HCT116 (cell line): Measurements from ENCODE around the gene STAU1. TPM values are rescaled to one million over a fixed set of nuclear protein-coding genes. Genes with fewer than 3 reads are reported as not detected.

Source experiments
- ATAC-seq: fragments of 200-7000 bp; cut with Tn5 transposase; 2 replicates; pipeline ENCODE4 v1.9.1; 2020; ENCODE audit warnings: mild to moderate bottlenecking, moderate library complexity
- BruUV-seq: library from RNA; stranded (reverse); fragments of 400-500 nt; replicated peaks from 2 replicates; lab custom pipeline; 2021; lab: Mats Ljungman, UMichigan
- CTCF ChIA-PET: fragments of 300-600 bp; sonication (Branson Sonifier 250); formaldehyde crosslinking; loops from one replicate; lab custom pipeline; 2021; ENCODE audit warnings: antibody characterized with exemption; lab: Charles Lee
- POLR2A ChIA-PET: fragments of 300-600, 350-600 bp; sonication (Branson Sonifier 250); formaldehyde crosslinking; loops from one replicate; lab custom pipeline; 2021; ENCODE audit warnings: antibody characterized with exemption; lab: Charles Lee
- RAD21 ChIA-PET, 2 experiments: fragments of 300-600 bp; sonication (Branson Sonifier 250); formaldehyde crosslinking; loops; one replicate each; lab custom pipeline; 2023; ENCODE audit warnings: low total read pairs in 2 of 2; ENCODE audit not compliant: uncharacterized antibody in 2 of 2, unreplicated experiment in 2 of 2, low non-redundant PET in 1 of 2; lab: Charles Lee
- DNase-seq: peaks from one replicate; pipeline ENCODE4 v3.0.0-alpha.2; 2010; ENCODE audit warnings: low read depth, low spot score
- H2AFZ ChIP-seq: fragments of 200-600 bp; shearing (Covaris generic), sonication (generic); 2 replicates; pipeline ENCODE4 v1.6.1; 2017; ENCODE audit warnings: low read depth, mixed run types, mixed read lengths, antibody characterized with exemption, low read length; ENCODE audit not compliant: poor library complexity, severe bottlenecking
- H3K27ac ChIP-seq: 2 replicates; pipeline ENCODE4 v1.5.1; 2012; ENCODE audit warnings: low read depth, low read length
- H3K27me3 ChIP-seq: fragments of 200-600 bp; sonication (generic); 2 replicates; pipeline ENCODE4 v1.6.1; 2016; ENCODE audit warnings: mixed run types, low read length, mixed read lengths; ENCODE audit not compliant: insufficient read depth
- H3K36me3 ChIP-seq, 2 experiments: fragments of 200-500 bp in 1 of 2; fragments of 200-600 bp in 1 of 2; sonication (Bioruptor generic) in 1 of 2; sonication (generic) in 1 of 2; 2 replicates each; pipeline versions ENCODE4 v1.5.1 to v1.6.1; 2014 to 2016; ENCODE audit warnings: low read length in 2 of 2, inconsistent platforms in 1 of 2, mixed read lengths in 1 of 2, mixed run types in 1 of 2; ENCODE audit not compliant: insufficient read depth in 2 of 2, control insufficient read depth in 1 of 2
- H3K4me1 ChIP-seq, 2 experiments: fragments of 200-600 bp in 1 of 2; sonication (generic) in 1 of 2; 2 replicates each; pipeline versions ENCODE4 v1.5.1 to v1.6.1; 2012 to 2017; ENCODE audit warnings: low read length in 2 of 2, inconsistent platforms in 1 of 2, mild to moderate bottlenecking in 1 of 2, mixed read lengths in 1 of 2, mixed run types in 1 of 2, moderate library complexity in 1 of 2; ENCODE audit not compliant: insufficient read depth in 2 of 2, control insufficient read depth in 1 of 2
- H3K4me2 ChIP-seq: fragments of 200-600 bp; sonication (generic); 2 replicates; pipeline ENCODE4 v1.6.1; 2017; ENCODE audit warnings: mixed run types, low read length, mixed read lengths
- H3K4me3 ChIP-seq, 2 experiments: fragments of 200-600 bp in 1 of 2; sonication (generic) in 1 of 2; replicated peaks in 1 of 2; 2 replicates each; pipeline ENCODE4 v1.5.1; 2011 to 2016; ENCODE audit warnings: low read length in 2 of 2, control low read depth in 1 of 2, low read depth in 1 of 2, mild to moderate bottlenecking in 1 of 2, mixed read lengths in 1 of 2, mixed run types in 1 of 2
- H3K79me2 ChIP-seq: fragments of 200-600 bp; sonication (generic); 2 replicates; pipeline ENCODE4 v1.6.1; 2017; ENCODE audit warnings: mild to moderate bottlenecking, mixed run types, low read length, moderate library complexity, mixed read lengths; ENCODE audit not compliant: insufficient read depth
- H3K9ac ChIP-seq: fragments of 200-600 bp; sonication (generic); 2 replicates; pipeline ENCODE4 v1.6.1; 2016; ENCODE audit warnings: low read length, mixed read lengths
- H3K9me2 ChIP-seq: fragments of 200-600 bp; sonication (generic), shearing (Covaris generic); 2 replicates; pipeline ENCODE4 v1.6.1; 2017; ENCODE audit warnings: mixed run types, mild to moderate bottlenecking, moderate library complexity; ENCODE audit not compliant: insufficient read depth
- H3K9me3 ChIP-seq, 2 experiments: fragments of 200-500 bp in 1 of 2; fragments of 200-600 bp in 1 of 2; sonication (Bioruptor generic) in 1 of 2; sonication (generic) in 1 of 2; 2 replicates each; pipeline ENCODE4 v1.6.1; 2014 to 2017; ENCODE audit warnings: low read length in 2 of 2, mixed read lengths in 2 of 2, inconsistent platforms in 1 of 2, low read depth in 1 of 2, mild to moderate bottlenecking in 1 of 2, mixed run types in 1 of 2, moderate library complexity in 1 of 2; ENCODE audit not compliant: control insufficient read depth in 1 of 2, insufficient read depth in 1 of 2
- H4K20me1 ChIP-seq: fragments of 200-600 bp; sonication (generic), shearing (Covaris generic); 2 replicates; pipeline ENCODE4 v1.6.1; 2017; ENCODE audit warnings: mixed run types, mild to moderate bottlenecking, moderate library complexity; ENCODE audit not compliant: insufficient read depth
- CEBPB ChIP-seq: IDR thresholded peaks from 2 replicates; pipeline ENCODE4 v1.6.1; 2012; ENCODE audit warnings: low read depth
- EGR1 ChIP-seq: IDR thresholded peaks from 2 replicates; pipeline ENCODE4 v1.6.1; 2012; ENCODE audit warnings: low read depth
- ELF1 ChIP-seq: IDR thresholded peaks from 2 replicates; pipeline ENCODE4 v1.6.1; 2012; ENCODE audit warnings: low read depth, borderline replicate concordance
- EZH2 ChIP-seq: fragments of 200-600 bp; sonication (generic); IDR thresholded peaks from 2 replicates; pipeline ENCODE4 v1.6.1; 2017; ENCODE audit warnings: antibody characterized with exemption, mixed run types
- EZH2phosphoT487 ChIP-seq: fragments of 200-600 bp; IDR thresholded peaks from 2 replicates; pipeline ENCODE4 v1.6.1; 2018; ENCODE audit warnings: antibody characterized with exemption, borderline replicate concordance
- FOSL1 ChIP-seq: IDR thresholded peaks from 2 replicates; pipeline ENCODE4 v1.6.1; 2012; ENCODE audit warnings: low read depth
- POLR2A ChIP-seq: IDR thresholded peaks from 2 replicates; pipeline ENCODE4 v1.7.0; 2011; ENCODE audit warnings: borderline replicate concordance; ENCODE audit not compliant: insufficient read depth, insufficient read length; ENCODE audit errors: extremely low read depth
- SIN3A ChIP-seq: IDR thresholded peaks from 2 replicates; pipeline ENCODE4 v1.6.1; 2012; ENCODE audit warnings: low read depth
- SP1 ChIP-seq: IDR thresholded peaks from 2 replicates; pipeline ENCODE4 v1.6.1; 2012; ENCODE audit warnings: low read depth
- SRF ChIP-seq: IDR thresholded peaks from 2 replicates; pipeline ENCODE4 v1.6.1; 2012; ENCODE audit warnings: low read depth
- TCF7L2 ChIP-seq: IDR thresholded peaks from 2 replicates; pipeline ENCODE4 v1.7.0; 2011; ENCODE audit warnings: borderline replicate concordance, inconsistent platforms; ENCODE audit not compliant: insufficient read depth, insufficient read length; ENCODE audit errors: extremely low read depth
- YY1 ChIP-seq: IDR thresholded peaks from 2 replicates; pipeline ENCODE4 v1.6.1; 2011; ENCODE audit warnings: low read length, low read depth, moderate library complexity, mild to moderate bottlenecking; ENCODE audit not compliant: insufficient replicate concordance; ENCODE audit errors: extremely low read depth
- ZFX ChIP-seq: fragments of 450-650 bp; IDR thresholded peaks from 2 replicates; pipeline ENCODE4 v1.6.1; 2017
- ZNF274 ChIP-seq: fragments of 200-500 bp; sonication (Bioruptor generic); IDR thresholded peaks from 2 replicates; pipeline ENCODE4 v1.6.1; 2014; ENCODE audit warnings: mild to moderate bottlenecking, low read depth, low read length, inconsistent platforms
- intact Hi-C: fragments of 100-400 bp; cut with micrococcal nuclease; formaldehyde crosslinking; loops from 2 replicates; pipeline ENCODE4 v1.10.0; 2022
- total RNA-seq: library from RNA; stranded (reverse); gene quantifications from one replicate; pipeline ENCODE4 v1.2.1, GENCODE V29; 2021; ENCODE audit not compliant: unreplicated experiment
- TF ChIP-seq, protein P1 (sequence below): IDR thresholded peaks from 2 replicates; pipeline ENCODE4 v1.6.1; 2012; ENCODE audit warnings: low read depth

Gene STAU1
- total RNA-seq, 1 experiment from 2014 or later: 90.3 TPM

DNA sequence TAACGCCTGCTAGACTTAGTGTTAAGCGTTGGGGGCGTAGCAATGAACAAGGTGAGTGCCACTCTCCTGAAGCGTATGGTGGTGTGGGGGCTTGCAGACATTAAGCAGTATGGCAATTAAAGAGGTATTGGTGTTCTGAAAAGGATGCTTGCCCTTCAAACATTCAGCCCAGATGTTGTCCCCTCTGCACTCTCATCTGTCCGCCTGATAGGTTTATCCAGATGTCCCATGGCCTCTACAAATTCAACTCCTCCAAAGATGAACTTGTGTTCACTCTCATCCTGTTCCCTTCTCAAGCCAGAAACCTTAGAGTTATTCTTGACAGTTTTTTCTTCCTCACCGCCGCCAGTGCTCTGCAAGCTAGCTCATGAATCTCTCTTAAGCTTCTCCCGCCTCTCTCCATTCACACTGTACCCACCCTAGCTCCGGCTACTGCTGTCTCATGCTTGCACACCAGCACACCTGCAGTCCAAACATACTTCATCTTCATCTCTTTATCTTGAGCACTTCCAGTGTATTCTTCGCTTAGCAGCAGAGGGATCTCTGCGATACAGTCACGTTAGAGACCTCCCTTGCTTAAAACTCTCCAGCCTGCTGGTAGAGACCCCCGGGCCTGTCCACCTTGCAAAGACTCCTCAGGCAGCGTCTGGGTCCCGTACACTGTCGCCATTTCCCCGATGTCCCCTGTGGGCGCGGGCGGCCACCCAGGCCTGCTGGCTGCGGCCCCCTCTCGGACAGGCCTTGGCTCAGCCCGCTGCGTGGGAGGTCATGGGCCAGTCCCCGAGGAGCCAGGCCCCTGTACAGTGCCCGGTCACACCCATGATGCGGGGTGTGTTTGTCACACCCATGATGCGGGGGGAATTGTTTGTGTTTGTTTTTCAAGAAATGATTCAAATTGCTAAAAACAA is 32.0 kb upstream of the STAU1 start:
- Histone ChIP-seq H3K79me2 (peaks cover 33% of the 10 kb centered on the region), H3K9me2 (no peaks in the 10 kb centered on the region), H3K9me3 (no peaks in the 10 kb centered on the region), H4K20me1 (no peaks in the 10 kb centered on the region), H3K4me3 (peak overlapping the region; percentile 87 to 95), H3K27me3 (no peaks in the 10 kb centered on the region), H3K4me1 (peaks cover 18 to 23% of the 10 kb centered on the region in 2 experiments), H3K9ac (peak overlapping the region; percentile 86), H3K4me2 (peak overlapping the region; percentile 73), H3K27ac (peak overlapping the region; percentile 59)
- ChIA-PET POLR2A (no interaction called here), CTCF (no interaction called here), RAD21 (no interaction called here)
- BruUV-seq: no TSS peak
- DNase-seq (no peak), ATAC-seq (no peak; the same call in 1 of the 2 replicates)
- intact Hi-C loops: loop anchor here (5.0 kb wide), 1 partner anchor 583 kb away; no protein-coding TSS in a partner anchor
- no peak for TF ChIP-seq SIN3A
- no peak for TF ChIP-seq TCF7L2
- TF ChIP-seq, protein P1, sequence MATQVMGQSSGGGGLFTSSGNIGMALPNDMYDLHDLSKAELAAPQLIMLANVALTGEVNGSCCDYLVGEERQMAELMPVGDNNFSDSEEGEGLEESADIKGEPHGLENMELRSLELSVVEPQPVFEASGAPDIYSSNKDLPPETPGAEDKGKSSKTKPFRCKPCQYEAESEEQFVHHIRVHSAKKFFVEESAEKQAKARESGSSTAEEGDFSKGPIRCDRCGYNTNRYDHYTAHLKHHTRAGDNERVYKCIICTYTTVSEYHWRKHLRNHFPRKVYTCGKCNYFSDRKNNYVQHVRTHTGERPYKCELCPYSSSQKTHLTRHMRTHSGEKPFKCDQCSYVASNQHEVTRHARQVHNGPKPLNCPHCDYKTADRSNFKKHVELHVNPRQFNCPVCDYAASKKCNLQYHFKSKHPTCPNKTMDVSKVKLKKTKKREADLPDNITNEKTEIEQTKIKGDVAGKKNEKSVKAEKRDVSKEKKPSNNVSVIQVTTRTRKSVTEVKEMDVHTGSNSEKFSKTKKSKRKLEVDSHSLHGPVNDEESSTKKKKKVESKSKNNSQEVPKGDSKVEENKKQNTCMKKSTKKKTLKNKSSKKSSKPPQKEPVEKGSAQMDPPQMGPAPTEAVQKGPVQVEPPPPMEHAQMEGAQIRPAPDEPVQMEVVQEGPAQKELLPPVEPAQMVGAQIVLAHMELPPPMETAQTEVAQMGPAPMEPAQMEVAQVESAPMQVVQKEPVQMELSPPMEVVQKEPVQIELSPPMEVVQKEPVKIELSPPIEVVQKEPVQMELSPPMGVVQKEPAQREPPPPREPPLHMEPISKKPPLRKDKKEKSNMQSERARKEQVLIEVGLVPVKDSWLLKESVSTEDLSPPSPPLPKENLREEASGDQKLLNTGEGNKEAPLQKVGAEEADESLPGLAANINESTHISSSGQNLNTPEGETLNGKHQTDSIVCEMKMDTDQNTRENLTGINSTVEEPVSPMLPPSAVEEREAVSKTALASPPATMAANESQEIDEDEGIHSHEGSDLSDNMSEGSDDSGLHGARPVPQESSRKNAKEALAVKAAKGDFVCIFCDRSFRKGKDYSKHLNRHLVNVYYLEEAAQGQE: no peak
- no peak for TF ChIP-seq EGR1
- no peak for TF ChIP-seq SP1
- no peak for TF ChIP-seq EZH2
- TF ChIP-seq ELF1: no peak
- no peak for TF ChIP-seq SRF
- no peak for TF ChIP-seq EZH2phosphoT487
- TF ChIP-seq CEBPB: no peak
- TF ChIP-seq ZNF274: no peak
- TF ChIP-seq POLR2A: no peak
- no peak for TF ChIP-seq FOSL1
- no peak for TF ChIP-seq YY1
- no peak for TF ChIP-seq ZFX
- TF ChIP-seq, all 23 proteins: peak for 0
- H2AFZ ChIP-seq: no peak overlapping the region
- peaks cover 27 to 34% of the 10 kb centered on the region in 2 experiments for H3K36me3 ChIP-seq
